RCC 7860 (cell line): Measurements from ENCODE around the gene FBXL19.
"Not testable (repeated sequence)": the region's sequence is repeated elsewhere in the genome, so short reads cannot be mapped to it uniquely, and the experiment has no call there.

Source experiments
- DNase-seq: peaks from one replicate; pipeline ENCODE4 v3.0.0-alpha.2; 2015; ENCODE audit warnings: low spot score
- FAIRE-seq: peaks from 2 replicates; lab custom pipeline; 2012; peaks lifted over from hg19 to GRCh38; lab: Jason Lieb, UNC

The FBXL19 gene

GRCh38 chr16:30921748-30922419 lies 1.5 kb upstream of the FBXL19 start:
- FAIRE-seq, result no peak
- DNase-seq, result peak; percentile 52

GRCh38 chr16:30922420-30922959 lies 882 bp upstream of the FBXL19 start:
- DNase-seq, result peak; percentile 98
- peak; percentile 95 for FAIRE-seq

DNA sequence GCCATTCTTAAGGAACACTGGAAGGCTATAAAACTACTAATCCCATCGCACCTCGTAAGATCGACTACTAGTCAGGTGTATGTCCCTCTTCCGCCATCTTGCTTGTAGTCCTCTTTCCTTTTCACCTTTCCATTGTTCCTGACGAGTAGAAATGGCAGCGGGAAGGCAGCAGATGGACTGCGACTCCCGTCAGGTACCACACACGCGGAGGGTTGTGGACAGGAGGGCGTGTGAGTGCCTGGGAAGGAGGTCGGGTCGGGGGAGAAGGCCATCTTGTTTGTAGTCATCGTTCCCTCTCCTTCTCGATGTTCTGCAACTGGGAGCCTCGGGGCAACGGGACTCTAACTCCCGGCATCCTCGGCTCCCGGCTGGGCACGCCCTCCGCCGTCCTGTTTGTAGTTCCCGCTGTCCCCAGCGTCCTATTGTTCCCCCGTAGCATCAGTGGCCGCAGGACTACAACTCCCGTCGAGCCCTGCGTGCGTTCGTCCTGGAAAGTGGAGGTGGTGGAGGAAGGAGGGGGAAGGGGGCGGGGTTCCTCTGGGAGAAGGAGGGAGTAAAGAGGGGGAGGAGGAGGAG lies 324 bp upstream of the FBXL19 start:
- DNase-seq, result peak; percentile 98
- peak; percentile 87 for FAIRE-seq

DNA sequence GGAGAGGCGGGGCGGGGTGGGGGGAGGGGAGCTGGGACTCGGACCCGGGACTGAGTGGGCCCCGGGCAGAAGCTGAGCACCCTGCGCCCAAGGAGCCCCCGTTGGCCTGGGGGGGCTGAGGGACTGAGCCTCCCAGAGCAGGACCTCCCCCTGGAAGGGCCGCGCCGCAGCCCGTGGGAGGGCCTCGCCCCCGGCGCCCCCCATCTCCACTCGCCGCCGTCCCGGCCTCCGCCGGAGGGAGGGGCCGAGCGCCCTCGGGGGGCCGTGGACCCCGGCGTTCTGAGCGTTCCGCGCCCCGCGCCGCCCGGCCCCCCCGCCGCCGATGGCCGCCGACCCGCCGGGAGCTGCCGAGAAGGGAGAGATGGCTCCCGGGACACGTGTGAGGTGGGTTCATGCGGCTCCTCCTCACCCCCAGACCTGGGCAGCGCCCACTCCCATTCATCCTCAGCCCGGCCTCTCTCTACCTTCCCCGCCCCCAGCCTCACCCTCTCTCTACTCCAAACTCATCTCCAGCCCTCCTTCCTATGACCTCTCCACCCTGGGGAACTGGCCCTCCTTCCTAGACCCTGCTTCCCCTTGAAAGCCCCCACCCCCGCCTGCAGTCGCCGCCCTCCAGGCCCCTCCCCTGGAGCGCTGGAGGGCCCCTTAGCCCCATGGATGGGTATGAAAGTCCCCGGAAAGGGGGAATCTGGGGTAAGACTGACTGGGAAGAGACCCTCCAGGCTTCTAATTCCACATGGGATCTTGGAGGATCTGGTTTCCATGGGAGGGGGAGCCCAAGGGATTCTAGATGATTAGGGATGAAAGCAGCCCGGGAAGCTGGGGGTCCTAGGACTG lies 922 bp downstream of the FBXL19 start:
- FAIRE-seq (no peak), DNase-seq (no peak)

DNA sequence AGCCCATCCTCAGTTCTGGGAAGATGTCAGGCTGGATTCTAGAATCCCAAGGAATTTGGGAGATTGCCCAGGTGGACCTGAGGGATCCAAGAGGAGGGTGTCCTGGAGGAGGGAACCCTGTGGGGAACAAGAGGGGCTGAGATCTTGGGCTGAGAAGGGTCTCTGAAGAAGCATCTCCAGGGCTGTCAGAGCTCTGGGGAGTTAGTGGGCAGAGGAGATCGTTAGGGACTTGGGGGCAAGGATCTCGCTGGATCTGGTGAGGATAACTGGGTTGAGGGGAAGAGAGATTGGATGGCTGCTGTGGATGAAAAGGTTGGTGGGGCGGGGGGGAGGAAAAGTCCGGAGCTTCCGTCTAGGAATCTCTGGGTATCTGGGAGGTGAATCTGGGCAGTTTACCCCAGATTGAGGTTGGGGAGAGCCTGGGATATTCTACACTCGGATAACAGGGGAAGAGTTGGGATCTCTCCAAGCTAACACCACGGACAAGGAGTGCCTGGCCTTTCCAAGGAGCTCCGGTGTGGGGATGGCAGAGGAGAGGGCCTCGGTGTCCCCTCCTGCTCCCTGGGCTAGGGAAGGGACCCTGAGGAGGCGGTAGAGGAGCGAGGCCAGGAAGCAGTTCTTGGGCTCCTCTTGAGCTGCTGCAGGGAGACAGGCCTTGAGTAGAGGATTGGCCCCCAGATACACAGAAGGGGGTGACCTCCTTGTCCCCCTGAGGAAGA lies 1.7 kb downstream of the FBXL19 start:
- FAIRE-seq, result no peak
- no peak for DNase-seq

- no peak for FAIRE-seq
- DNase-seq, result no peak
Observed at GRCh38 chr16:30925632-30925987, 2.2 kb downstream of the FBXL19 start.

DNA sequence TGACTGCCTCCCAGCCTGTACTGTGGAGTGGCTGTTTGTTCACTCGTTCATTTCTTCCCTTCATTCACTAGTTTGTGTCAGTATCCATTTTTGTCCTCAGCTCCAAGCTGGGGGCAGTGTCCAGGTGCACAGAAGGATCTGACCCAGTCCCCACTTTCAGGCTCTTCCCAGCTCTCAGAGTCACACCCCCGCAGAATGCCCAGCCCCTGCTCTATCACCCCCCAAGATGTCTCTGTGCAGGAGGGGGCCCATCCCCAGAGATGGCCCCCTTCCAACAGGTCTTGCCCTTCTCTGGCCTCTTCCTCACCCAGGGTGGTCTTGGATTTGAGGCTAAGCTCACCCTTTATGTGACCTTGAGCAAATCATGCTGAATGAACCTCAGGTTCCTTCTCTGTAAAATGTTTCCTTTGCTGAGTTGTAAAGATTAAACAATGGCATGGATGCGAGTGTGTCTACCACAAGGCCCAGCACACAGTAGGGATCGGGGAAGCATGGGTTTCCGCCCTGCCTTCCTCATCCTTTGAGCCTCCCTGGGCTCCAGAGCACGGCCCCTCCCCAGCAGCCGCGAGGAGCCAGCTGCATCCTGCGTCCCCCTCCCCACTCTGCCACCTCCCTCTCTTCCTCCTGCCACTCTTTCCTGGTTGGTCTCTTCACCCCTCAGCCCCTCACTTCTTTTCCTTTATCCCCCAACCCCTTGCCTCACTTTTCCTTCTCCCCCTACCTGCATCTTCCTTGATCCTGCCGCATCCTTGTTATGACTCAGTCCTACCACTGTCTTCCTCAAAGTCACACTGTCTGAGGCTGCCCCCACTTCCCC lies 2.8 kb downstream of the FBXL19 start:
- DNase-seq (no peak), FAIRE-seq (no peak)

DNA sequence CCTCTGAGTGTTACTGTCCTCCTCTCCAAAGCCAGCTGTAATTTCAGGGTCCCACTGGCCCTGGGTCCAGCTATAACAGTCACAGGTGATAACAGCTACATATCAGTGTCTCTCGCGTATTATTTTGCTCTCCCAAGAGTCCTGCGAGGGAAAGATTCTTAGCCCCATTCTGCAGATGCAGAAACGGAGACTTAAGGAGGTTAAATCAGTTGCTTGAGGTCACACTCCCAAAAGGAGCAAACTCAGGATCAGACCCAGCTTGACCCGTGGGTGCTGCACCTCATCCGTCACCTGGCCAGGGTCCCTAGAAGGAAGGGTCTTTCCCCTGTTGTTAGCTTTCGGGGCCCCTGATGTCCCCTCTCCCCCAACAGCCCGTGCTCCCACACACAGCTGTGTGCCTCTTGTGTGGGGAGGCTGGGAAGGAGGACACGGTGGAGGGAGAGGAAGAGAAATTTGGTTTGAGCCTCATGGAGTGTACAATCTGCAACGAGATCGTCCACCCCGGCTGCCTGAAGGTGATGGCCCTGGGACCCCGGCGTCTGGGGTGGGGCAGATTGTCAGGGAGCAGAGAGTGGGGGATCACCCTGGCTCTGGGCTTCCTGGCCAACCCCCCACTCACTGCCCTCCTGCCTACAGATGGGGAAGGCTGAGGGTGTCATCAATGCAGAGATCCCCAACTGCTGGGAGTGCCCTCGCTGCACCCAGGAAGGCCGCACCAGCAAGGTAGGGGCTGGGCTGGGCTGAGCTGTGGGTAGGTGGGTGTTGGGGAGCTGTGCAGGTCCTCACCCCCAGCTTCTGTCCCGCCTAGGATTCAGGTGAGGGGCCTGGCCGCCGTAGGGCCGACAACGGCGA lies 3.8 kb downstream of the FBXL19 start:
- no peak for FAIRE-seq
- no peak for DNase-seq

- FAIRE-seq, result no peak
Observed at GRCh38 chr16:30927789-30928378, 4.5 kb downstream of the FBXL19 start.

DNA sequence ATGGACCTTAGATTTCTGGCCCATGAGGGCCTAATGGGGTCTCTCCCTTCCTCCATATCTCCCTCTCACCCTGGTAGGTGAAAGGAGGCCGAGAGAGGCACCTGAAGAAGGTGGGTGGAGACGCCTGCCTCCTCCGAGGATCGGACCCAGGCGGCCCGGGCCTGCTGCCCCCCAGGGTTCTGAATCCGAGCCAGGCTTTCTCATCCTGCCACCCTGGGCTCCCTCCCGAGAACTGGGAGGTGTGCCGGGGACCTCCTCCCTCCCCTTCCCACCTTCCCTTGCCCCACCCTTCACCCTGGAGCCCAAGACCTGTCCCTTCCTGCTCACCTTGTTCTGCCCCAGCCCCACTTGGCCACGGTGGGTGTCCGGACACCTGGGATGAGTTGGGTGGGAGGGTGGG lies 5.0 kb downstream of the FBXL19 start:
- FAIRE-seq (no peak), DNase-seq (no peak)

More at GRCh38 chr16:30927789-30928378, 4.5 kb downstream of the FBXL19 start:
- peak; percentile 37 for DNase-seq

GRCh38 chr16:30929167-30929566 lies 5.8 kb downstream of the FBXL19 start:
- no peak for FAIRE-seq
- DNase-seq, result no peak

DNA sequence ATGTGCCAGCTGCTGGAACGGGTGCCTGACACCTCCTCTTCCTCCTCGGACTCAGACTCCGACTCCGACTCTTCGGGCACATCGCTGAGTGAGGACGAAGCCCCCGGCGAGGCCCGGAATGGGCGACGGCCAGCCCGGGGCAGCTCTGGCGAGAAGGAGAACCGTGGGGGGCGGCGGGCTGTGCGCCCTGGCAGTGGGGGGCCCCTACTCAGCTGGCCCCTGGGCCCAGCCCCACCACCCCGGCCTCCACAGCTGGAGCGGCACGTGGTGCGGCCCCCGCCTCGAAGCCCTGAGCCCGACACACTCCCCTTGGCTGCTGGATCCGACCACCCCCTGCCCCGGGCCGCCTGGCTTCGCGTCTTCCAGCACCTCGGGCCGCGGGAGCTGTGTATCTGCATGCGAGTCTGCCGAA lies 6.8 kb downstream of the FBXL19 start:
- DNase-seq (no peak), FAIRE-seq (no peak)

GRCh38 chr16:30931068-30931650 lies 7.8 kb downstream of the FBXL19 start:
- DNase-seq (no peak), FAIRE-seq (no peak)

DNA sequence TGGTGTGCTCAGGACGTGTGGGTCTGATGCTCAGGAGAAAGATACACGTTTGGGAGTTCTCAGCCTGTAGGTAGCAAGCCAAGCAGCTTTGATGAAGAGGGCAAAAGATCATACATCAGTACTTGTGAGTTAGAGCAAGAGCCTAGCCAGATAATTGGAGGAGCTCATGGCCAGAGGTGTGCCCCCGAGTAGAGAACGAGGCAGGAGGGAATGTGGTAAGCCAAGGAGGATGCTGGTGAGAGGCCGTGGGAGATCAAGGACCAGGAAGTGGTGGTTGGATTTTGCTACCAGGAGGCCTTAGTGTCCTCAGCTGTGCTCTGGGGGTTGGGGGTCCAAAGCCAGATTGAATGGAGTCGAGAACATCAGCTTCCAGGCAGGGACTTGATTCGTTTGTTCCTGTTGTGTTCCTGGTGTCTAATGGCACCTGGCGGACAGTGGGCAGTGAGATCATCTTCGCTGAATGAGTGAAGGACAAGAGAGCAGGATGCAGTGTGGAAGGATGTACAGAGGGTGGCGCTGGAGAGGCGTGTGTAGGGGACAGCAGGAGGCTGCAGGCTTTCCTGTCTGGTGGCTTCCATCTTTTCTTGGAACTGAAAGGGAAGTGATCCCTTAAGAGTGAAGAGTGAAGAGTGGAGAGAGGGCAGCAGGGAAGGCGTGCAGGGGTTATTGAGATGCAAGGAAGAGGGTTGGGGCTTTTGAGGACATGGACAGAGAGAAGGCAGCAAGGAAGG lies 11.6 kb downstream of the FBXL19 start:
- DNase-seq (peak; percentile 12), FAIRE-seq (no peak)

DNA sequence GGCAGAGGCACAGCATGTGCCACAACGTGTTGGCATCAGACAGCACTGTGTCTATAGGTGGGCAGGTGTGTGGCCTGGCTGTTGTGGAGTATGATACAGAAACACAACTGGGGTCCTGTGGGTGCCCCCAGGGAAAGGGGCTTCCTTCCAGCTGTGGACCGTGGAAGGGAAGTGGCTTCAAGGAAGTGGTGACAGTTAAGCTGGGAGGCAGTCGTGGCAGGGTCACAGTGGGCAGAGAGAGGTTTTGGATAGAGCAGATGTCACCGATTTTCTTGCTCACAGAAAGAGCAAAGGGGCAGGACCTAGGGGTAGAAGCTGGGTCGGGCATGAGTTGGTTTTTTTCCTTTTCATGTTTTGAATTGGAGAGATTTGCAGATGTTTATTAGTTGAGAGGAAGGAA lies 14.3 kb downstream of the FBXL19 start:
- no peak for DNase-seq
- no peak for FAIRE-seq

- DNase-seq, result peak; percentile 54
- not testable (repeated sequence) for FAIRE-seq
Observed at GRCh38 chr16:30939571-30939970, 16.2 kb downstream of the FBXL19 start.

DNA sequence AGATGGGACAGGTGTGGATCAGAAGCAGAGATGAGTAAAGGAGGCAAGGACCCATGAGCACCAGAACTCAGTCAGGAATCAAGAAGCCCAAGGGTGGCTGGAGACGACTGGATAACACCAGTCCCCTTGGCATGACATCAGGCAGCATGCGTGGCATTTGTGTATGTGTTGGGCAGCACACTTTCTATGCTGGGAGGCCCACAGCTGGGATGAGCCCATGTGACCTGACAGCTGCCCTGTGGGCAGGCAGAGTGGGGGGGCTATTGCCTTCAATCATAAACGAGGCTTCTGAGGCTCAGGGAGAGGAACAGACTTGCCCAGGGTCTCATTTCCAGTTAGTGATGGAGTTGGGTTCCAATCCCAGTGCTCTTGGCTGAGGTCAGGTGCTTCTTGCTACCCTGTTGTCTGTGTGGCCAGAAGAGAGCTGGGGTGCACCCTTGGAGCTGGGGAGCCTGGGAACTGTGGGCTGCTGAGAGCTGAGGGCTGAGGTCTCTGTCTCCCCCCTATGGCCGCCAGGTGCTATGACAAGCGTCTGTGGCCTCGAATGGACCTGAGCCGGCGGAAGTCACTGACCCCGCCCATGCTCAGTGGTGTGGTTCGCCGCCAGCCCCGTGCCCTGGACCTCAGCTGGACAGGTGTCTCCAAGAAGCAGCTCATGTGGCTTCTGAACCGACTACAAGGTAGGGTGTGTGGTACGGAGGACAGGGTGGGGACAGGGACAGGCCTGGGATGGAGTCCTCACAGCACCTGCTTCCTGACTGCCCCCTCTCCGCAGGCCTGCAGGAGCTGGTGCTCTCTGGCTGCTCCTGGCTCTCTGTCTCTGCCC lies 18.4 kb downstream of the FBXL19 start:
- DNase-seq (peak; percentile 55), FAIRE-seq (no peak)
